DMS53 treated with DMSO at 0.1 percent for 48 hours (cell line): Measurements from ENCODE around the gene HIBCH.
"Not testable (repeated sequence)": the region's sequence is repeated elsewhere in the genome, so short reads cannot be mapped to it uniquely, and the experiment has no call there.

Experiments used
- DNase-seq: peaks from one replicate; lab custom pipeline; 2025; ENCODE audit not compliant: unreplicated experiment; lab: John Stamatoyannopoulos, UW

The HIBCH gene

DNA sequence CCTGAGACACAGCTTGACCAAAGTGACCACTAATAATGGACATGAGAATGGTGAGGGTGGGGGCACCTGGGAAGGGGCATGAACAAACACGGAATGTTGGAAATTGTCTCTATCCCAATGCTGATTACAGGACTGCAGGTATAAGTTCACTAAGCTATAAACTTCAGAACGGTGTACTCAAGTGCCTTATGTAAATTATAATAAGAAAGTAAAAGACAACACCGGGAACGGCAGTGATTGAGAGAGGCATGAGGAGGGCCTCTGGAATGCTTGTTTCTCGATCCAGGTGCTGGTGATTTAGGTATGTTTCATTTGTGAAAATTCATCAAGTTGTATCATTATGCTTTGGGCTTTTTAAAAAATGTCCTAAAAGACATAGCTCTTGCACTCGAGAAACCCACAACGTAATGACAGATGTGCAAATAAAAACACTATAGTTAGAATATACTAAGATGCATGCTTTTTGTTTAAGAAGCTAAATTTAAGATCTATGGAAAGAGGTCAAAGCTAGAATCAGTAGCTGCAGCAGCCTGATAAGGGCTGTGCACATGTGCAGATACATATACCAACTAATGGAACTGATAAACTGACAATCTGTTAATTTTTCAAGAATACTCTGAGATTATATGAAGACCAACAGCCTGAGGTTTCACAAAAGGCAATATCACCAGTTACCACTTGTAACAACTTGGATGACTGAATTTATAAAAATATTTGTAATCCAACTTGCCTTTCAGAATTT, 7.6 kb downstream of the HIBCH start:
- DNase-seq = no peak

DNA sequence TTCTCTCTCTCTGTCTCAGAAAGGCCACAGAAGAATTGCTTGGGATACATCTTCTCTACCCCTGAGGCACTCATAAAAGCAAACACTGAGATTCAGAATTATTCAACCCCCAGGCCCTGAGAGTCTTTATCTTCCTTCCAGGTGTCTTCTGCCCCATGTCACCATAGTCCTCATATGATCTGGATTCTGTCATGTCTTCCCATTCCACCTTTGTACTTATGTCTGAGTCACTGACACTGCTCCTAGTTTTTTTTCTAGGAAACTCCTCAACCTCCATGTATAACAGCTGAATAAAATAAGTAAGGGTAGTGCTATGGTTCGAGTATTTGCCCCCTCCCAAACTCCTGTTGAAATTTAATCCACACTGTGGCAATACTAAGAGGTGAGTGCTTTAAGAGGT, 11.6 kb downstream of the HIBCH start:
- DNase-seq = no peak

DNA sequence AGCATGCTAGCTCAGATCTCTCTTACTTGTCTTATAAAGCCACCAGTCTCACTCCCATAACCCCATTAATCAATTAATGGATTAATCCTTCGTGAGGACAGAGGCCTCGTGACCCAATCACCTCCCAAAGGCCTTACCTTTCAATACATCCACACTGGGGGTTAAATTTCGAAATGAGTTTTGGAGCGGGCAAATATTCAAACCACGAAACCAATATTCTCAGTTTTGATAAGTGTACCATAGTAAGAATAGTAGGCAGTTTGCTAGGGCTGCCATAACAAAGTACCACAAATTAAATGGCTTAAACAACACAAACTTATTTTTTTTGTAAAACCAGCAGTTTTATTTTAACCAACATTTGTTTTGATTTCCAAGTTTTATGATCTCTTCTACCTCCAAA, 15.2 kb downstream of the HIBCH start:
- DNase-seq = no peak

DNA sequence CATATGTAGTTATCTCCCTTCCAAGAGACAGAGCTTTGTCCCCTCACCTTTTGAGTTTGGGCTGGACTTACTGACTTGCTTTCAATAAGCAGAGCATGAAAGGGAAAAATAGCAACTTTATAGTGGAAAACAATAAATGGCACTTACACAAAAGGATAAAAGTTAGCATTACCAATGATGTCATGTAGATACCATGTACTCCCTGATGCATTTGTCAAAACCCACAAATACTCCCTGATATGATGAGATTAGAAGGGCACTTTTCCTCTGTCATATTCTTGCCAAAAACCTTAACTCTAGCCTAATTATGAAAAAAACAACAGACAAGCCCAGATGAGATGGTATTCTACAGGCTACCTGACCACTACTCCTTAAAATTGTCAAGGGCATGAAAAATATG, 16.0 kb downstream of the HIBCH start:
- no peak for DNase-seq

DNA sequence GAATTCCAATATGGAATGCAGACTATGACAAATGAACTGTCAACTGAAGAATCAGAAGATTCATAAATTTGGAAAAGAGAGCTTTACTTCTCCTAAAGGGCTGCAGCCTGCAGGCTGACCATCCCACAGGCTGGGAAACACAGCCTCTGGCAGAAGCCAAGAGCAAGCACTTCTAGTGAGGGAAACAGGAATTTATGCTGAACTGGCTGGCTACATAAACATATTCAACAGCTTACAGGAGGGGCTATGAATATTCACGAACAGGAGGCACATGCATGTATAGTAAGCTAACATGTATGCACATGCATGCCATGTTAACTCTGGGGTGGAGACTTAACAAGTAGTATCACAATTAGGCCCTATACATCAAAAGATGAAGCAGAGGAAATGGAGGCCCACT, 17.6 kb downstream of the HIBCH start:
- DNase-seq = no peak

DNA sequence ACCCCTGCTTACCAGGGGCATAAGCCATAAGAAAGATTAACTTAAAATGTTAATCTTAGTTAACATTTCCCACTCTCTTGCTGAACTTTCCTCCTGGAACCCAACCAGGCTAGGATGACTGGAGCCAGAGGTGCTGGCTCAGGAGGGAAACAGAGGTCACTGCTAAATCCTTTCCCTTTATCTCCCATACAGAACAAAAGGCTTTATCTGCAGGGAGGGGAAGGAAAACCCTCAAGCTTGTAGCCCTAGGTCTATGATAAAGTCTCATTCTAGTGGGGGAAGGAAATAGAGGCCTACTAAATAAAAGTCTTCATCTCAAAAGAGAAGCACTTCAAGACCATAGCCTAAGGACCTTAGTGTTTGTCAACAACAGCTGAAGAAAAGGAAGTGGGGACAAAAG, 18.6 kb downstream of the HIBCH start:
- DNase-seq = no peak

DNA sequence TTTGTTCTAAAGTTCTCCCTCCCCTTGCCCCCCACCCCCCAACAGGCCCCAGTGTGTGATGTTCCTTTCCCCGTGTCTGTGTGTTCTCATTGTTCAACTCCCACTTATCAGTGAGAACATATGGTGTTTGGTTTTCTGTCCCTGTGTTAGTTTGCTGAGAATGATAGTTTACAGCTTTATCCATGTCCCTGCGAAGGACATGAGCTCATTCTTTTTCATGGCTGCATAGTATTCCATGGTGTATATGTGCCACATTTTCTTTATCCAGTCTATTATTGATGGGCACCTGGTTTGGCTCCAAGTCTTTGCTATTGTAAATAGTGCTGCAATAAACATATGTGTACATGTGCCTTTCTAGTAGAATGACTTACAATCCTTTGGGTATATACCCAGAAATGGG, 21.7 kb downstream of the HIBCH start:
- DNase-seq = not testable (repeated sequence)

DNA sequence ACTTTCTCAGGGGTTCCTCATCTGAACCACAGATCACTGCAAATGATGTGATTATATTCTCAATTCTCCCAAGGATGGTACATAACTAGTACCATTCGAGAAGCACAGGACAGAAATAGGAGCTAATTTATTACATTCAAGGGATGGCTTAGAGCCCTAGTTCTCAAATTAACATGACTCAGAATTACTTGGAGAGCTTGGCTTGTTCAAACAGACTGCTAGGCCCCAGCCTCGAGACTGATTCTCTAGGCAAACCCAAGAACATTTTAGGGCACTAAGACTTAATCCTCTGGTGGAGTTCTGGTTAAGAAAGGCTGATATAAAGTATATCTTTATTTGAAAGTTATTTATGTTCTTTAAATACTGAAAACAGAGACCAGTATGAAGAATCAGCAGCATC, 35.8 kb downstream of the HIBCH start:
- no peak for DNase-seq

DNA sequence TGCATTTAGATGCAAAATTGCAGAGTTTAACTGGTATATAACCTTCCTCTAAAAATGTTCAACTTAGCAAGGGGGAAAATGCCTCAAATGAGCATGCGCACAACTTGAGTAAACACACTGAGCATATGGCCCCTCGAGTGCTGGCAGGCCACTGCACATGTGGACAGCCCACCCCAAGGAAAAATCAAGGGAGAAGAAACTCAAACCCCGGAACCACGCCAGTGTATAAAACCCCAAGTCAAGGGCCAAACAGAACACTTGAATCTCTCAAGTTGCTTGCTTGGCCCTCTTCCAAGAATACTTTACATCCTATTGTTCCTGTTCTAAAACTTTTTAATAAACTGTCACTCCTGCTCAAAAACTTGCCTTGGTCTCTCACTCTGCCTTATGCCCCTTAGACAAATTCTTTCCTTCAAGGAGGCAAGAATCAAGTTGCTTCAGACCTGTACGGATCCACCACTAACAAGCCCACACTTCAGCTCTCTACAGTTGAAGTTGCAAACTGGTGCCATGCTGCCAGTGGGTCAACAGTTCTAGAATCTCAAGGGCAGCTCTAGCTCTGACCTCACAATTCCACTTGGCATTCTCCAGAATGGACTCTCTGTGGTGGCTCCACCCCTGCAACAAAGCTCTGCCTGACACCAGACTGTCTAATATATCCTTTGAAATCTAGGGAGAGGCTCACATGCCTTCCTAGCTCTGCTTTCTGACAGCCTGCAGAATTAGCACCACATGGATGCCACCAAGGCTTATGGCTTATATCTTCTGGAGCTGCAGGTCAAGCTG, 38.9 kb downstream of the HIBCH start:
- no peak for DNase-seq

DNA sequence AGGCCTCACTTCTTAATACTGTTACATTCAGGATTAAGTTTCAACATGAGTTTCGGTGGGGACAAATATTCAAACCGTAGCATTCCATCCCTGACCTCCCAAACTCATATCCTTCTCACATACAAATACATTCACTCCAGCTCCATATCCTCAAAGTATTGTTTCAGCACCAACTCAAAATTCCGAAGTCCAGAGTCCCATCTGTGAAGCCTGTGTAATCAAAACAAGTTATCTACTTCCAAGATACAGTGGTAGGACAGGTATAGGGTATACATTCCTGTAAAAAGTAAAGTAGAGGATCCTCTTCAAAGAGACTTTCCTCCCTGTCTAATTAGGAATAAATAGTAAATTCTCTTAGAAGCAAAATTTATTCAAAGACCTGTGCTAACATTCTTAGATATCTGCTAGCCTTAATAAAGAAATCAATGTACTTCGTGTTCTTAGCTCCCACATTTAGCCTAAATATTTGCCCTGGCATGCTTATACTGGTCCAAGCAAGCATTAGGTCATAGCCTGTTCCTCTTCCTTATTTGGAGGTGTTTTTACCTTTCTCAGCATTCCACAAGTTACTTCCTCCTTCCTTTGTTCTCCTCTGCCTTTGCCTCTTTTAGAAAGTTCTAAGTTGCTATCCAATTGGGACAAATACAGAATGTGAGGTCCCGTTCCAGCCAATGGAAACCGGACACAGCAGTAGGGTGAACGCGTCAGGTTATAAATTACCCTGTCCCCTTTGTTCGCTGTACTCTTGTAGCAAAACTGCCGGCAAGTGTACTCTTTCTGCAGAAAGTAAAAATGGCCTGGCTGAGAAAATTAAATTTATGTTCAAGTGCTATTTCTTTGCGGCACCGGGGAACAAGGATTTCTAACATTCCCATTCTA, 40.1 kb downstream of the HIBCH start:
- DNase-seq = not testable (repeated sequence)

DNA sequence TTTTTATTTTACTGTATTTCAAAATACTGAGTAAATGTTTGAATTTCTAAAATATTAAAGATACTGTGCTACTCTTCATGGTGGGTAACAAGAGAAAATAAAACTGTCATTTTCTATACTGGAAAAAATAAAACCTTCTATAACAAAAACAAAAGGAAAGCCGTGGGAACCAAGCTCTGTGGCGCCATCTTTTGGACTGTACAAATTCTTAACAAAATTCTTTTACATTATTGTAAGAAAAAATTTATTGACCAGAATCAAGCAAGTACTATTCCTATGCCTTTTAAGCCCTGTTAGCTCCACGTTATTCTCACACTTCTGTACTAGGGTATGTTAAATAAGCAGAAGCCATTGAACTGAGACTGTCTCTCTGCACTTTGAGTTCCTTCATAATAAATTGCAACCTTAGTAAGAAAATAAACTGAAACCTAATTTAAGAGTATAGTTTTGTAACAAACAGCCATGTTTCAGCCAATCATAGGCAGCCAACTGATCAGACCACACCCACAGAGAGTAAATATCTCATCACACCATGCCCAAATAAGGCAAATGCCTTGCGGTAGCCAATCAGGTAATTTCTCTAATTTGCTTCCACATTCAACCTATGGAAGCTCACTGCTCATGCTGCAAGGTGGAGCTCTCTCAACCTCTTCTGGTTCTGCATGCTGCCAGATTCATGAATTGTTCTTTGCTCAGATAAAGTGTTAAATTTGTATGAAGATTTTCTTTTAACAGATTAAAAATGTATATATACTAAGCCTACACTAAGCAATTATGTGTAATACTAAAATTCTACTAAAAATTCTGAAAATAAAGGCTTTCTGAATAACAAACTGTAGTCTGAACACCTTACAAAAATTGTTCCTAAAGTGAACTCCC, 42.2 kb downstream of the HIBCH start:
- peak; percentile 33 for DNase-seq

DNA sequence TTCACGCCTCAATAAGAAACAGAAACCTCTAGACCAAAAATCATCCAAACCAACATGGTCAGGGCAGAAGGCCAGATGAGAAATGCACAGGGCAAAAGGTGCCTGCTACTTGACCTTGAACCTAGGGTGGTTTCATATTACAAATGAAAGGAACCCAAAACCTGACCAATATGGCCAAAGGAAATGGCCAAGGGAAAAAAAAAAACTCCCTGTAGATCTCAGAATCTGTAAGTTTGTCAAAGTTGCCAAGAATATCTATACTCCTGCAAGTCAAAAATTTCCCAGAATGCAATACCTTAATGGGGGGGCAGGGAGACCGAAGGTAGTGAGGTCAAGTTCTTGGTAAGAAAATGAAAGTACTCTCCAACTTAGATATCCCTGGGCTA, 47.2 kb downstream of the HIBCH start:
- DNase-seq = no peak

DNA sequence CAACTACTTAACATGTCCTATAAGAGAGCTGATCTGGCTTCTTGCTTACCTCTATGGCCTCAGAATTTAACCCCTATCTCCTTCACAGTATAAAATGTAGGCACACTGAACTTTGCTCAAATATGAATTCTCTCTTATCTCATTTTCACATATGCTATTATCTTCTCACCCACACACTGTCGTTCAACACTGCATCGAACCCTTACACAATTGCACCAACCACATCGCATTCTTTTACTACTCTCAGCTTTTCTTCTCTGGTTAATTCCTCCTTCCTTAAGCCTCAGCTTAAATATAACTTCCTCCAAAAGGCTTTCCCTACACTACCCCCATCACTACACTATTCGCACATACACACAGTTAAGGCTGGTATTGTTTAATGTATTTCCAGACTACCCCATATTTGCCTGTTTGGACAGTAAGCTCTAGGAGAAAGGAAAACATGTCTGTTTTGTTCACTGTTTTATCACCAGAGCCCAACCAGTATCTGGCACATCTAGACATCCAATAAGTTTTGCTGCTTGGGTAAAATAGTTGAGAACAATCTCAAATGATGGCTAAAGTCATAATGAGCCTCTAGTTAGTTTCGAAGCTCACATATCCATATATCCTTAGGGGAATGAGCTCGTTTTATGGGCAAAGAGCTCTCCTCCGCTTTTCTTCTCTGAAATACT, 47.7 kb downstream of the HIBCH start:
- no peak for DNase-seq

DNA sequence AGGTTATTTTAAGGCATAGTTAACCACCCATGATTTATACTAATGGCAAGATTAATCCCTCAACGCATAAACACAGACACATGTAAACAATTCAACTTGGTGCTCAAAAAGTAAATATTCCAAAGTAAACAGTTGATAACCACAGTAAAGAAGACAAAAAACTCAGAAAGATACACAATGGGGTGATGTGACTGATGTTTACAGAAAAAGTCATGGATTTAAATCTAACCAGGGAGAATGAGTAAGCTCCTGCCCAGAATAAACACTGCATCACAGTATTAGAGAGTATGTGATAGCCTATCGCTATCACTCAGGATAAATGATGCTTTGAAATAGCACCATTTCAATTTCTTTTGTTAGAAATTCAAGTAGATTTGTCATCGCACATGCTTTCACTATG, 49.3 kb downstream of the HIBCH start:
- DNase-seq = peak; percentile 87

DNA sequence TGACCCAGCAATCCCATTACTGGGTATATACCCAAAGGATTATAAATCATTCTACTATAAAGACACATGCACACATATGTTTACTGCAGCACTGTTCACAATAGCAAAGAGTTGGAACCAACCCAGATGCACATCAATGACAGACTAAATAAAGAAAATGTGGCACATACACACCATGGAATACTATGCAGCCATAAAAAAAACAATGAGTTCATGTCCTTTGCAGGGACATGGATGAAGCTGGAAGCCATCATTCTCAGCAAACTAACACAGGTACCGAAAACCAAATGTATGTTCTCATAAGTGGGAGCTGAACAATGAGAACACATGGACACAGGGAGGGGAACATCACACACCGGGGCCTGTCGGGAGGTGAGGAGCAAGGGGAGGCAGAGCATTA, 49.9 kb downstream of the HIBCH start:
- DNase-seq = not testable (repeated sequence)

DNA sequence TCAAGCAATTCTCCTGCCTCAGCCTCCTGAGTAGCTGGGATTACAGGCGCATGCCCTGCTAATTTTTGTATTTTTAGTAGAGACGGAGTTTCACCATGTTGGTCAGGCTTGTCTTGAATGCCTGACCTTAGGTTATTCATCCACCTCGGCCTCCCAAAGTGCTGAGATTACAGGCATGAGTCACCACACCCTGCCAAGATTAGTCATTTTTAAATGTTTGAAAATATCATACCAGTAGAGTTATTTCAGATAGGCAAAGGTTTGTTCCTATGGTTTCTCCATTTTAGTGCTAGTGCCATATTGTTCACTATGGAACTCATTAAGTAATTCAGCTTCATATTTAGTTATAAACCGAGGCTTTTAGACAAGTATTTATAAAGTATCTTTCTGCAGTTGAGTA, 52.3 kb downstream of the HIBCH start:
- DNase-seq = no peak

DNA sequence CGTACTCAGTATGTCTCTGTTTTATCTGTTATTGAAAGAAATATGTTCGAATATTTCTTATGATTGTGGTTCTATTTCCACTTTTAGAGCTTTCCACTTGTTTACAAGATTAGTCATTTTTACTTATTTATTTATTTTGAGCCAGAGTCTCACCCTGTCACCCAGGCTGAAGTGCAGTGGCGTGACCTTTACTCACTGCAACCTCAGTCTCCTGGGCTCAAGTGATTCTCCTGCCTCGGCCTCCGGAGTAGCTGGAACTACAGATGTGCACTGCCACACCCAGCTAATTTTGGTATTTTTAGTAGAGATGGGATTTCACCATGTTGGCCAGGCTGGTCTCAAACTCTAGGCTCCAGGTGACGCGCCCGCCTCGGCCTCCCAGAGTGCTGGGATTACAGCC, 53.3 kb downstream of the HIBCH start:
- no peak for DNase-seq

DNA sequence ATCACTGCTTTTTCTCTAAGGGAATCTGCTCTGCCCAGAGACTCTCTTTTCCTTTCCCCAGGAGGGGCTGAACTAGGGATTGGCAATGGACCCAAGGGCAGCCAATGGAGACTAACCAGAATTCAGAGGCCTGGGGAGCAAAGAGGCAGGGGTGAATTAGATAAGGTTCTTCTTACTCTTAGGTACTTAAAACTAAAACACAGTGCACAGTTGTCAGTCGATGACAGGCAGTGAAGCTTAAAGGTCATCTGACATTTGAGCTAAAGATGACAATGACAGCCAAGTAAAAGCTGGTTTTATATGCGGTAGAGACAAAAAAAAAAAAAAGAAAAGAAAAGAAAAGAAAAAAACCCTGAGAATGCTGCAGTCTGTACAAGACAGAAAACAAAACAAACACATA, 57.8 kb downstream of the HIBCH start:
- DNase-seq = no peak

DNA sequence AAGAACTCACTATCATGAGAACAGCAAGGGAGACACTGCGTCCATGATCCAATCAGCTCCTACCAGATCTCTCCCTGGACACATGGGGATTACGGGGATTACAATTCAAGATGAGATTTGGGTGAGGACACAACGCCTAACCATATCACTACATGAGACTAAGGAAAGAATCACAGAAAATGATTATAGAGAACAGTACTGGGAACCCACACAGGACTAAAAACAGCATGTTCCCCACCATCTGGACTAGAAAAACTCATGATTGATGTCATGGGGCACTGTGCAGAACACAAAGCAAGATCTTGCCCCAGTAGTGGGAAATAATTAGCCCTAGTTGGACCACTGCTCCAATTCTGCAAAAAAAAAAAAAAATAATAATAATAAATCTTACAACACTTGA, 63.5 kb downstream of the HIBCH start:
- no peak for DNase-seq

DNA sequence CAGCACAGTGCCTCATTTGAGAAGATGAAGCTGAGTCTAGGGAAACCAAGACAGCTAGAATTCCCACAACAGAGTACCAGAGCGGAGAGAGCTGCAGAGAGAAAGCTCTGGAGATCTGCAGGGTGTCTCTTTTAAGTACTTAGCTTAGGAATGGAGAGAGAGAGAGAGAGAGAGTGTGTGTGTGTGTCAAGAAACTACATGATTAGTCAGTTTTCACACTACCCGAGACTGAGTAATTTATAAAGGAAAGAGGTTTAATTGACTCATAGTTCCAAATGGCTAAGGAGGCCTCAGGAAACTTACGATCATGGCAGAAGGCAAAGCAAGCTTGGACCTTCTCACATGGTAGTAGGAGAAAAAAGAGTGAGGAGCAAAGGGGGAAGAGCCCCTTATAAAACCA, 64.0 kb downstream of the HIBCH start:
- DNase-seq = no peak
